ENCODE data around the gene POFUT2.

Gene POFUT2

DNA sequence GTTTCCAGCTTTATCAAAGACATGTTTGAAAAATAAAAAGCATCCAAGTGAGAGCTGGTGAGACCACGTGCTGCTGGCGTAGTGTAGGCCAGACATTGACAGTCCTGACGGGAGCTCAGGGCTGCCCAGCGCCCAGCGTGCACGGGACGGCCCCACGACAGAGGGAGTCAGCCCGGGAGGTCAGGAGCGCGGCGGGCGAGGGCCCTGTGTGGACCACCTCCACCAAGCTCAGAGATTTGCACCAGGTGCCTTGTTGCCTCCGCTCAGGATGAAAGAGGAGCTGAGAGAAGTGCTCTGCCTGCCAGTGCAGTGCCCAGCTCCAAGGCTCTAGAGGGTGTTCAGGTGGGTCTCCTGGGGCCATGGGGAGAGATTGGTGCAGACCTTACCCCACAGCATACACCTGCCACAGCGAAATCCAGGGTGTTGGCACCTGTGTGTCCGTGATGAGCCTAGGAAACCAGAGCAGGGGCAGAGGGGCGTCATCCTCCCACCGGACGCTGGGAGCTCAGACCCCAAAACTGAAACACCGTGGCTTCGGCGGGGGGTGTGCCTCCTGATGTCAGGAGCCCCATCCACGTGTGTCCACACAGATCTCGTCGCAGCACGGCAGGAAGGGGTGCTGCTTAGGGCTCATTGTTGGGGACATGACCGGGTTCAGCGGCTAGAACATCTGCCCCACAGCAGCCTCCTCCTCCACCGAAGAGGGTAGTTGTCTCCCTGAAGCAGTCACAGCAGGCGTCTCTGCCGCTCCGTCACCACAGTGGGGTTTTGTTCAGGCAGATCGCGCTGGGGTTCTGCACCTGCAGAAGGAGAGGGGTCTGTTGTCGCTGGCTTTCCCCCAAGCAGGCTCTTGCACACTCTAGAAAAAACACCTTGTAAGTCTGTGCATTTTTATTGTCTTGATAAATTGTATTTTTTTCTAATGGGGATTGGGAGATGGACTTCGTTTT lies 64.2 kb downstream of the POFUT2 start:
- no peak for DNase-seq (ENCODE audit: low spot score)

DNA sequence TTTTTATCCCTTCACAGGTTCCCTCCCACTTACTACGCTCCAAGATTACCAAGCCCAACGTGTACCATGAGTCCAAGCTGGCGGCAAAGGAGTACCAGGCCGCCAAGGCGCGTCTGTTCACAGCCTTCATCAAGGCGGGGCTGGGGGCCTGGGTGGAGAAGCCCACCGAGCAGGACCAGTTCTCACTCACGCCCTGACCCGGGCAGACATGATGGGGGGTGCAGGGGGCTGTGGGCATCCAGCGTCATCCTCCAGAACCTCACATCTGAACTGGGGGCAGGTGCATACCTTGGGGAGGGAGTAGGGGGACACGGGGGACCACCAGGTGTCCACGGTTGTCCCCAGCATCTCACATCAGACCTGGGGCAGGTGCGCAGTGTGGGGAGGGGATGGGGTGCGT lies 65.7 kb downstream of the POFUT2 start:
- no peak for DNase-seq (ENCODE audit: low spot score)

DNA sequence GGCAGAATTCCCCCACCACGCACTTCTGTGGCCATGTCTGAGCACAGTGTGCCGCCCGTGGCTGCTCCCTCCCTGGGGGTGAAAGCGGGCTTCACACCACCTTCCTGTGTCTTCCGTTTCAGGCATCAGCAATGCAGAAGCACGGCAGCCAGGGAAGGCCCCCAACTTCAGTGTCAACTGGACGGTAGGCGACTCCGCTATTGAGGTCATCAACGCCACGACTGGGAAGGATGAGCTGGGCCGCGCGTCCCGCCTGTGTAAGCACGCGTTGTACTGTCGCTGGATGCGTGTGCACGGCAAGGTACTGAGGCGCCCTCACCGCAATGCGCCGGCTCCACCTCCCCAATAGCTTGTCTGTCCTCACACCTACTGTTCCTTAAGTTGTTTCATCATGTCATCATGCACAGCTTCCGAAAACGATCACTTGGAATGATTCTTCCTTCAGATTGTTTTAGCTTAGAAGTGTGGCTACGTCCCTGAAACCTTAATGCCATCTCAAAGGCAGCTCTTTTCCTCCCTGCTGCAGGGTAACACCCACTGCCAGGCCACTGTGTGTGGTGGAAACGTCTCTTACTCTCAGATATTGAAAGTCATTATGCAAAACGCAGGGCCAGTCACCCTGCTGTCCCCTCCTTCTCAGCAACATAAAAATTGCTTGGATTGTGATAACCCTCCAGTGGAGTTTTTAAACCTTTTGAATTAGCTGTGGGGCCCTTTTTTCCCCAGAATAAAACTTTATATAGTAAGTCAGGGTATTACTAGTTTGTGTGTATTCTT lies 66.8 kb downstream of the POFUT2 start:
- no peak for DNase-seq (ENCODE audit: low spot score)

DNA sequence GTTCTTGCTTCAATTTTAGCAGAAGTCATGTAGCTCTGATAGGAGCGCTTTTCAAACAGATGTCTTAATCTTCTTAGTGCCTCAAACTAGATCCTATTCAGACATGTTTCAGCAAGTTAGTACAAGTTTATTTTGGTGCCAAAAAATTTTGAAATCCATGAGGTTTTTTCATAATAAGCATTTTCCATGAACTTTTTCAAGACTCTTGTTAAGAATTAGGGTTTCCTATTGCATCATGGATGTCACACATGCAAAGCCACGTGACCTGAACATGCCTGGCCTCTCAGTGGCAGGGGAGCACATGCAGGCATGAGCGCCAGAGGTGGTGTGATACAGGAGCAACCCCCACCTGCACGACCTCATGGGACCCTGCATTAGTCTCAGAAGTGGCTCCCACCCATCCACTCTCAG lies 67.6 kb downstream of the POFUT2 start:
- no peak for DNase-seq (ENCODE audit: low spot score)

DNA sequence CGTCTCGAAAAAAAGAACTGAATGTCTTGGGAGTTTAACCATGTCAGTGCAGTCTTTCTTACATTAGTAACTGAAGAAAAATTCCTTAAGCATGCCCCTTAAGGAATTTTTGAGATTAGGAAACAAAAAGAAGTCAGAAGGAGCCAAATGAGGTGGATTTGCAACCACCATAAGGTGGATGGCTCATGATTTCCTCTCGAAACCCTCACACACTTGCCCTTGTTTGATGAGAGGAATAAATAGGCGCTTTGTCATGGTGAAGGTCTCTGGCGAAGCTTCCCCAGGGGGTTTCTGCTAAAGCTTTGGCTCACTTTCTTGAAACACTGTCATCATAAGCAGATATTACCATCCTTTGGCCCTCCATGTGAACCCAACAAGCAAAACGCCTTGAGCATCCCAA lies 68.2 kb downstream of the POFUT2 start:
- no peak for DNase-seq (ENCODE audit: low spot score)

DNA sequence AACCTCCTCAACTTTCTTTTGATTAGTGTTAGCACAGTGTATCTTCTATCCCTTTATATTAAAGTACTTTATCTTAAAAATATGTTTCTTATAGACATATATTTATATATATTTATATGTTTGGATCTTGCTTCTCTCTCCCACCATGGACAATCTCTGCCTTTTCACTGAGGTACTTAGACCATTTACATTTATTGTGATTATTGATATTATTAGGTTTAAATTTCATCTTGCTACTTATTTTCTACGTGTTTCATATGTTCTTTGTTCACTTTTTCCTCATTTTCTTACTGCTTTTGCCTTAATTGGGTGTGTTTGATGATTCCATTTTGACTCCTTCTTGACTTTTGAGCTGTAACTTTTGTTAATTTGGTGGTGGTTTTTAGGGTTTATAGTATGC lies 70.7 kb downstream of the POFUT2 start:
- no peak for DNase-seq (ENCODE audit: low spot score)

DNA sequence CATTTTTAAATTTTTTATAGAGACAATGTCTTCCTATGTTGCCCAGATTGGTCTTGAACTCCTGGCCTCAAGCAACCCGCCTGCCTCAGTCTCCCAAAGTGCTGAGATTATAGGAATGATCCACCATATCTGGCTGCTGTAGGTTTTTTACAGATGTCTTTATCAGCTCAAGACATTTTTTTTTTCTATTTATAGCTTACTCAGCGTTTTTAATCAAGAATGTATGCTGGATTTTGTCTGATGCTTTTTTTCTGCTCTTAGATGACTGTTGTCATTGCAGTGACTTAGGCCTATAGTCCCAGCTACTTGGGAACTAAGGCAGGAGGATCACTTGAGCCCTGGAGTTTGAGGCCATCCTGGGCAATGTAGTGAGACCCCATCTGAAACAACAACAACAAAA lies 72.5 kb downstream of the POFUT2 start:
- no peak for DNase-seq (ENCODE audit: low spot score)

Measured in left forelimb (tissue), 1 donor.